CD4-positive, alpha-beta T cell treated with Interleukin-6 at 100 ng/mL for 8 hours (primary cell): ENCODE data around the gene SRL.
"Not testable (repeated sequence)": the region's sequence is repeated elsewhere in the genome, so short reads cannot be mapped to it uniquely, and the experiment has no call there.

ENCODE experiments used
- DNase-seq: peaks from one replicate; pipeline ENCODE4 v3.0.0-alpha.2; 2020; ENCODE audit warnings: mixed read lengths, low spot score

SRL gene

GRCh38 chr16:4226251-4227039 is 15.4 kb downstream of the SRL start:
- no peak for DNase-seq

GRCh38 chr16:4225075-4225474 is 16.8 kb downstream of the SRL start:
- no peak for DNase-seq

GRCh38 chr16:4220358-4220757 is 21.5 kb downstream of the SRL start:
- no peak for DNase-seq

- DNase-seq: no peak
Measured at GRCh38 chr16:4218202-4218601, 23.7 kb downstream of the SRL start.

- DNase-seq: no peak
Measured at GRCh38 chr16:4217204-4218131, 24.4 kb downstream of the SRL start.

- no peak for DNase-seq
Measured at GRCh38 chr16:4216596-4216995, 25.3 kb downstream of the SRL start.

GRCh38 chr16:4215106-4215505 is 26.8 kb downstream of the SRL start:
- no peak for DNase-seq

GRCh38 chr16:4214215-4214621 is 27.7 kb downstream of the SRL start:
- no peak for DNase-seq

- no peak for DNase-seq
Measured at GRCh38 chr16:4213737-4214136, 28.1 kb downstream of the SRL start.

GRCh38 chr16:4212934-4213296 is 29.0 kb downstream of the SRL start:
- no peak for DNase-seq

GRCh38 chr16:4212211-4212933 is 29.5 kb downstream of the SRL start:
- DNase-seq: no peak

- DNase-seq: not testable (repeated sequence)
Measured at GRCh38 chr16:4211445-4212210, 30.3 kb downstream of the SRL start.

GRCh38 chr16:4209666-4210065 is 32.2 kb downstream of the SRL start:
- DNase-seq: no peak

- no peak for DNase-seq
Measured at GRCh38 chr16:4208341-4208751, 33.5 kb downstream of the SRL start.

- DNase-seq: no peak
Measured at GRCh38 chr16:4207683-4208340, 34.1 kb downstream of the SRL start.

- no peak for DNase-seq
Measured at GRCh38 chr16:4207229-4207628, 34.7 kb downstream of the SRL start.

GRCh38 chr16:4206680-4207079 is 35.2 kb downstream of the SRL start:
- DNase-seq: no peak

GRCh38 chr16:4205971-4206370 is 35.9 kb downstream of the SRL start:
- no peak for DNase-seq

- DNase-seq: no peak
Measured at GRCh38 chr16:4204521-4204920, 37.4 kb downstream of the SRL start.

GRCh38 chr16:4203748-4204147 is 38.1 kb downstream of the SRL start:
- DNase-seq: no peak
